Mucosa of gallbladder (tissue), 1 donor: ENCODE results near the gene EXOC3L1. TPM values are rescaled to one million over a fixed set of nuclear protein-coding genes. Genes with fewer than 3 reads are reported as not detected.

Experiments used
- DNase-seq: peaks from one replicate; pipeline ENCODE4 v3.0.0-alpha.2; 2020; ENCODE audit warnings: low spot score
- total RNA-seq: library from RNA; stranded (reverse); gene quantifications from one replicate; pipeline ENCODE4 v1.2.1, GENCODE V29; 2021
- donor health status: DM: no; HTN: no; CAD: no.

The EXOC3L1 gene
- 3.2 TPM for total RNA-seq

- DNase-seq: no peak
Measured at GRCh38 chr16:67190041-67190440, at the start of gene EXOC3L1. EXOC3L1 (minus strand) TSS chr16:67190136; CDS start chr16:67189676, 460 bp downstream.

GRCh38 chr16:67238806-67239470 is 49.0 kb upstream of the EXOC3L1 start:
- DNase-seq: no peak

GRCh38 chr16:67238278-67238575 is 48.3 kb upstream of the EXOC3L1 start:
- no peak for DNase-seq

- no peak for DNase-seq
Measured at GRCh38 chr16:67237396-67238277, 47.7 kb upstream of the EXOC3L1 start.

GRCh38 chr16:67236563-67237395 is 46.8 kb upstream of the EXOC3L1 start:
- DNase-seq: no peak

- no peak for DNase-seq
Measured at GRCh38 chr16:67235816-67236562, 46.1 kb upstream of the EXOC3L1 start.

- no peak for DNase-seq
Measured at GRCh38 chr16:67234180-67234597, 44.3 kb upstream of the EXOC3L1 start.

GRCh38 chr16:67233596-67233995 is 43.7 kb upstream of the EXOC3L1 start:
- DNase-seq: no peak

- DNase-seq: no peak
Measured at GRCh38 chr16:67230809-67231660, 41.1 kb upstream of the EXOC3L1 start.

GRCh38 chr16:67229906-67230808 is 40.2 kb upstream of the EXOC3L1 start:
- no peak for DNase-seq

GRCh38 chr16:67228905-67229304 is 39.0 kb upstream of the EXOC3L1 start:
- DNase-seq: no peak

- no peak for DNase-seq
Measured at GRCh38 chr16:67228034-67228785, 38.3 kb upstream of the EXOC3L1 start.

GRCh38 chr16:67227567-67227921 is 37.6 kb upstream of the EXOC3L1 start:
- no peak for DNase-seq

- peak; percentile 98 for DNase-seq
Measured at GRCh38 chr16:67226804-67227566, 37.0 kb upstream of the EXOC3L1 start, which contains the start of gene TMEM208. TMEM208 (plus strand) TSS chr16:67227130; CDS start chr16:67227219, 89 bp downstream.

- no peak for DNase-seq
Measured at GRCh38 chr16:67226295-67226803, 36.4 kb upstream of the EXOC3L1 start.

GRCh38 chr16:67223992-67224391 is 34.1 kb upstream of the EXOC3L1 start:
- DNase-seq: no peak

- peak; percentile 49 for DNase-seq
Measured at GRCh38 chr16:67216612-67217490, 26.9 kb upstream of the EXOC3L1 start.
